ENCODE results near the gene NFAT5.
"Not testable (repeated sequence)": the region's sequence is repeated elsewhere in the genome, so short reads cannot be mapped to it uniquely, and the experiment has no call there.

- not testable (repeated sequence) for TF ChIP-seq YY1 (IDR thresholded peaks at IDR 0.05; ENCODE audit: insufficient read depth, insufficient read length); ZNF274 (IDR thresholded peaks at IDR 0.05; ENCODE audit: low read depth, low read length); SUZ12 (IDR thresholded peaks at IDR 0.05; ENCODE audit: extremely low read depth, insufficient read depth, insufficient read length)
Observed at GRCh38 chr16:69729030-69729429, 163.3 kb downstream of the NFAT5 start.

All from NT2/D1 (cell line).